NCI-H69 (cell line): Measurements from ENCODE around the gene CAMTA1.
"Not testable (repeated sequence)": the region's sequence is repeated elsewhere in the genome, so short reads cannot be mapped to it uniquely, and the experiment has no call there.

ENCODE experiments used
- DNase-seq: peaks from one replicate; lab custom pipeline; 2025; lab: John Stamatoyannopoulos, UW

Gene CAMTA1

GRCh38 chr1:7702365-7702764 lies 917.1 kb downstream of the CAMTA1 start:
- peak; percentile 70 for DNase-seq

GRCh38 chr1:7703321-7704213 lies 918.3 kb downstream of the CAMTA1 start:
- peak; percentile 72 for DNase-seq

- peak; percentile 92 for DNase-seq
Measured at GRCh38 chr1:7704214-7705047, 919.2 kb downstream of the CAMTA1 start.

- DNase-seq = peak; percentile 42
Measured at GRCh38 chr1:7705048-7705907, 920.0 kb downstream of the CAMTA1 start.

- no peak for DNase-seq
Measured at GRCh38 chr1:7705908-7706216, 920.6 kb downstream of the CAMTA1 start.

- no peak for DNase-seq
Measured at GRCh38 chr1:7707527-7707926, 922.3 kb downstream of the CAMTA1 start.

GRCh38 chr1:7708065-7708464 lies 922.8 kb downstream of the CAMTA1 start:
- DNase-seq = not testable (repeated sequence)

GRCh38 chr1:7710859-7711258 lies 925.6 kb downstream of the CAMTA1 start:
- DNase-seq = no peak

GRCh38 chr1:7712731-7713323 lies 927.6 kb downstream of the CAMTA1 start:
- DNase-seq = no peak

- no peak for DNase-seq
Measured at GRCh38 chr1:7716506-7716905, 931.3 kb downstream of the CAMTA1 start.

- no peak for DNase-seq
Measured at GRCh38 chr1:7717748-7718368, 932.6 kb downstream of the CAMTA1 start.

- DNase-seq = no peak
Measured at GRCh38 chr1:7719468-7720094, 934.3 kb downstream of the CAMTA1 start.

- DNase-seq = no peak
Measured at GRCh38 chr1:7721940-7722669, 936.9 kb downstream of the CAMTA1 start.

GRCh38 chr1:7722670-7723012 lies 937.4 kb downstream of the CAMTA1 start:
- DNase-seq = no peak

GRCh38 chr1:7726623-7727022 lies 941.4 kb downstream of the CAMTA1 start:
- DNase-seq = no peak

- DNase-seq = no peak
Measured at GRCh38 chr1:7727809-7728471, 942.7 kb downstream of the CAMTA1 start.

- DNase-seq = no peak
Measured at GRCh38 chr1:7729761-7730160, 944.5 kb downstream of the CAMTA1 start.

- DNase-seq = no peak
Measured at GRCh38 chr1:7732331-7732730, 947.1 kb downstream of the CAMTA1 start.

GRCh38 chr1:7733276-7733675 lies 948.0 kb downstream of the CAMTA1 start:
- DNase-seq = no peak

GRCh38 chr1:7738044-7738443 lies 952.8 kb downstream of the CAMTA1 start:
- no peak for DNase-seq
